Stimulated activated CD8-positive, alpha-beta memory T cell treated with anti-CD3 and anti-CD28 coated beads, Interleukin-15, amount 100 ng/mL, for 4 hours (primary cell): ENCODE measurements around the gene GPR26.
"Not testable (repeated sequence)": the region's sequence is repeated elsewhere in the genome, so short reads cannot be mapped to it uniquely, and the experiment has no call there.

Experiments used
- DNase-seq, 2 donors: peaks; one replicate each; pipeline ENCODE4 v3.0.0-alpha.2; 2020; ENCODE audit warnings: low read depth in 2 of 2

Gene GPR26

GRCh38 chr10:123717336-123717735 is 51.2 kb downstream of the GPR26 start:
- DNase-seq = no peak

GRCh38 chr10:123718544-123719060 is 52.4 kb downstream of the GPR26 start:
- DNase-seq = no peak

- DNase-seq = no peak
These were observed 54.4 kb downstream of the GPR26 start for GRCh38 chr10:123720536-123720935.

- DNase-seq = no peak
These were observed 55.4 kb downstream of the GPR26 start for GRCh38 chr10:123721441-123722049.

GRCh38 chr10:123722351-123722750 is 56.2 kb downstream of the GPR26 start:
- no peak for DNase-seq

GRCh38 chr10:123724747-123725146 is 58.6 kb downstream of the GPR26 start:
- DNase-seq = no peak

GRCh38 chr10:123726381-123726780 is 60.2 kb downstream of the GPR26 start:
- DNase-seq = no peak

- DNase-seq = no peak
These were observed 60.7 kb downstream of the GPR26 start for GRCh38 chr10:123726836-123727235.

GRCh38 chr10:123729523-123729922 is 63.4 kb downstream of the GPR26 start:
- DNase-seq = no peak

GRCh38 chr10:123736917-123737316 is 70.8 kb downstream of the GPR26 start:
- not testable (repeated sequence) for DNase-seq

GRCh38 chr10:123741146-123741545 is 75.0 kb downstream of the GPR26 start:
- DNase-seq = no peak

- DNase-seq = no peak
These were observed 75.6 kb downstream of the GPR26 start for GRCh38 chr10:123741711-123742110.

GRCh38 chr10:123742751-123743440 is 76.7 kb downstream of the GPR26 start:
- DNase-seq = no peak

GRCh38 chr10:123743441-123744223 is 77.5 kb downstream of the GPR26 start:
- DNase-seq = no peak

GRCh38 chr10:123744224-123744536 is 78.0 kb downstream of the GPR26 start:
- DNase-seq = no peak
